ENCODE results near the gene CCSER2.
A peak's percentile ranks its signal among the peaks of the same experiment; 100 is the strongest.
"Not testable (repeated sequence)": the region's sequence is repeated elsewhere in the genome, so short reads cannot be mapped to it uniquely, and the experiment has no call there.

CCSER2 gene

DNA sequence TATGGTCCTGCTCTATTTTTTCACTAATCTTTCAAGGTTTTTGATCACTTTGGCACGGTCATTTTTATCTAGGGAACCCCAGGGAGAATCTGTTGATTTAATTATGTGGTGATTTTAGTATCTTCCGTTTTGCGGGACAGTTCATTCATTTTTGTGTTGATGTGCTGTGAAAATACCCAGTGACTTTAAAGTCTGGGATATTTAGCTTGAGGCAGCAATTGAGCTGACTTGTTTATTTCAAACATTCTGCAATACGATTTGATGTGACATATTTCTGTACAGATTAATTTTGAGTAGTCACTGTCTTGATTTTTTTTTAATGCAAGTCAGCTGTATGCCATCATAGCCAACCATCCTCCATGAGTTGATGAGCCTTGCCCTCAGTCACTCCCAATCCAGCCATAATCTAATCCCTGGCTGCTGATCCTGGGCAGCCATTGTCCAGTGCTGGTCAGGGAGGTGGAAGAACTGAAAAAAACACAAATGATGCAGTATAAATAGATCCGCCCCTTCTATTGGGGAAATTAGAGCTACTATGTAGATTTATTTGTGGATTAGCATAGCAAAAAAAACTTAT is 183.4 kb downstream of the CCSER2 start:
- DNase-seq (ENCODE audit: low read depth in 2 of 2, low spot score in 1 of 2): no peak

- DNase-seq (ENCODE audit: low read depth in 2 of 2, low spot score in 1 of 2): no peak
Observed at GRCh38 chr10:84517554-84517953, 189.2 kb downstream of the CCSER2 start.

GRCh38 chr10:84519235-84519634 is 190.8 kb downstream of the CCSER2 start:
- DNase-seq (ENCODE audit: low read depth in 2 of 2, low spot score in 1 of 2): no peak

DNA sequence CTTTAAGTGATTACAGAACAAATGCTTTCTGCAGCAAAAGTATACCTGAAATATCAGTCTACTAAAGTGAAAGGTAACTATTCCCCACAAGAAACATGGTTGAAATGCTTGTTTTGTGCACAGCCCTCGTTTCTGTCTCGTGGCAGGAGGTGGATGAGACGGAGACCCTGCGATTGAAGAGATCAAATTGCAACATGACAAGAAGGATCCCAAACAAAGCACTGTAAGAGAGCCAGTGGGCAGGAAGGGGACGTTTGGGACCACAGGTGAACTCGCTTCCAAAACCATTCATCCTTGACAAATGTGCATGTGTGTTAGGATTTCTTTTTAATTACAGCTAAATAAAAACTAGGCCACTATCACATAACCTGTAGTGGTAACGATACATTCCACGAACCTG is 192.6 kb downstream of the CCSER2 start:
- DNase-seq (ENCODE audit: low read depth in 2 of 2, low spot score in 1 of 2): no peak

DNA sequence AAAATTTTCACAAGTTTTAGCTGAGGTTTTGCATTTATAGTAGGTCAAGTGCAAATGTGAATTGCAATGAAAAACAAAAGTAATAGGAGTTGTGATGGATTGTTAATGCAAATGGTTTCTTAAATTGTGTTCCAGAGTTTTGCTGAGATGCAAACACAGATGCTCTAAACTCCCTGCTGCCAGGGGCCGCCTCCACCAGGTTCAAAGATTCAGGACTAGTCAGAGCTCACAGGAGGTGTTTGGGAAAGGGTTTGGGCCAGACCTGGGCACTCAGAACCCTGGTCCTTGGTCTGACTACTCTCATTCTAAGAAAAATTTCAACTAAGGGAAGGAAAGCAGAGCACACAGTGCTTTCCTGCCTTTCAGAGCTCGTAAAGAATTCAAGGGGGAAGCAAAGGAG is 193.1 kb downstream of the CCSER2 start:
- DNase-seq (ENCODE audit: low read depth in 2 of 2, low spot score in 1 of 2): no peak

DNA sequence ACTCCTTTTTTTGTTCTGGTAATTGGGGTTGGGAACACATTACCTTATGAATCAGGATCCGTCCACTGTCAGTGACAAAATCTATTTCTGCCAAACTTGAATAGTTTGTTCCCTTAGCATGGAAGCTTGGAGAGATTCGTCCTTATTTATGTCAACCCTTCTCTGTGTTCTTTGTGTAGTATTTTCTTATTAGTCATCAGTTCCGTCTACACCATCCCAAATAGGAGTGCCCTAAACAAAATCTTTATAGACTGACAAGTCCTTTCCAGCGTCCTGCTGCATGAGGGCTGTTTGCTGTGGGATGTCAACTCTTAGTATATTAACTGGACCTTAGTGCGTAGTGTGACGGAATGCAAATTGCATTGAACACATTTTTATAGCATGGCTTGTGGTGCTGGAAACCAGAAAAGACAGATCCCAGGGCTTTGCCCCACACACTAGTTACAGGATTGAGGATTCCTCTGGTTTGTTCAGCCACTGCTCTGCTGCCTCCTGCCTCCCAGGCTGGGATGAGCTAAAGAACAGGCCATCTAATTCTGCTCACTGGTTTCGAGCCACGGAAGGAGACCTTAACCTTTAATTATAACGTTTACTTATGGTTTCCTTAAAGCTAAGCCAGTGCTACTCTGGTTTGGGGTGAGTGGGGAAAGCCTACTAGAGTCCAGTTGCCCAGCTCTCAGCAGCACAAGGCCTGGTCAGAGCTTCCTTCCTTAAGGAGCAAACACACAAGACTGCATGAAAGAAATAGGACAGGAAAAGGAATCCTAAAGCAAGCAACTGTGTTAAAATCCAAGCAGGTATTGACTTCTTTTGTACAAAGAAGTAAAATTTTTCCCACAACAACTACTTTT is 194.4 kb downstream of the CCSER2 start:
- no peak for DNase-seq (ENCODE audit: low read depth in 2 of 2, low spot score in 1 of 2)

GRCh38 chr10:84523526-84523925 is 195.1 kb downstream of the CCSER2 start:
- no peak for DNase-seq (ENCODE audit: low read depth in 2 of 2, low spot score in 1 of 2)

- no peak for DNase-seq (ENCODE audit: low read depth in 2 of 2, low spot score in 1 of 2)
Observed at GRCh38 chr10:84524435-84524834, 196.0 kb downstream of the CCSER2 start.

- no peak for DNase-seq (ENCODE audit: low read depth in 2 of 2, low spot score in 1 of 2)
Observed at GRCh38 chr10:84525120-84525806, 196.9 kb downstream of the CCSER2 start.

GRCh38 chr10:84525807-84526182 is 197.4 kb downstream of the CCSER2 start:
- DNase-seq (ENCODE audit: low read depth in 2 of 2, low spot score in 1 of 2): not testable (repeated sequence)

- not testable (repeated sequence) for DNase-seq (ENCODE audit: low read depth in 2 of 2, low spot score in 1 of 2)
Observed at GRCh38 chr10:84527386-84527785, 199.0 kb downstream of the CCSER2 start.

- not testable (repeated sequence) for DNase-seq (ENCODE audit: low read depth in 2 of 2, low spot score in 1 of 2)
Observed at GRCh38 chr10:84528526-84528925, 200.1 kb downstream of the CCSER2 start.

DNA sequence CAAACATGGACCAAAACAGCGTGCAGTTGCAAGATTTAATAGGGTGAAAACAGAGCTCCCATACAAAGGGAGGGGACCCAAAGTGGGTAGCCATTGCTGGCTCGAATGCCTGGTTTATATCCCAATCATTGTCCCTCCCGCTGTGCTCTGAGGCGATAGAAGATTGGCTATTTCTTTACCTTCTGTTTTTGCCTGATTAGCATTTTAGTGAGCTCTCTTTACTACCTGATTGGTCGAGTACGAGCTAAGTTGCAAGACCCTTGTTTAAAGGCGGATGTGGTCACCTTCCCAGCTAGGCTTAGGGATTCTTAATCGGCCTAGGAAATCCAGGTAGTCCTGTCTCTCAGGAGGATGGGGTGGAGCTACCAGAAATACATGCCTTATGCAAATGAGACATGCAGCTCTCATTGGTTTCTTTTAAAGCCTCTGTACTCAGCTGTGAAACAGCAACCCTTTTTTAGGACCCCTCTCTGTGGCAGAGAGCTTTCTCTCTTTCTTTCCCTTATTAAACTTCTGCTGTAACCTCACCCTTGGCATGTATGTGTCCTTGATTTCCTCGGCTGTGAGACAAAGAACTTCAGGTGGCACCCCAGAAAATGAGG is 202.4 kb downstream of the CCSER2 start:
- DNase-seq (ENCODE audit: low read depth in 2 of 2, low spot score in 1 of 2): no peak

DNA sequence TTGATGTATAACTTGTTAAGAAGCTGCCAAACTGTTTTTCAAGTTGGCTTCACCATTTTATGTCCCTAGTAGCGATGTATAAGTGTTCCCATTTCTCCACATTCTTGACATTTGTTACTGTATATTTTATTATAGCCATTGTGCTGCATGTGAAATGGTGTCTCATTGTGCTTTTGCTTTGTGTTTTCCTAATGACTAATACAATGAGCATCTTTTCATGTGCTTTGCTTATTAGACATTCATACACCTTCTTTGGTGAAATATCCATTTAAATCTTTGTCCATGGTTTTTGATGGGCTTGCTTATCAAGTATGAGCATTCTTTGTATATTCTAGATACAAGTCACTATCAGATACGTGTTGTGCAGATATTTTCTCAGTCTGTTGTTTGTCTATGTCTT is 203.0 kb downstream of the CCSER2 start:
- DNase-seq (ENCODE audit: low read depth in 2 of 2, low spot score in 1 of 2): no peak

DNA sequence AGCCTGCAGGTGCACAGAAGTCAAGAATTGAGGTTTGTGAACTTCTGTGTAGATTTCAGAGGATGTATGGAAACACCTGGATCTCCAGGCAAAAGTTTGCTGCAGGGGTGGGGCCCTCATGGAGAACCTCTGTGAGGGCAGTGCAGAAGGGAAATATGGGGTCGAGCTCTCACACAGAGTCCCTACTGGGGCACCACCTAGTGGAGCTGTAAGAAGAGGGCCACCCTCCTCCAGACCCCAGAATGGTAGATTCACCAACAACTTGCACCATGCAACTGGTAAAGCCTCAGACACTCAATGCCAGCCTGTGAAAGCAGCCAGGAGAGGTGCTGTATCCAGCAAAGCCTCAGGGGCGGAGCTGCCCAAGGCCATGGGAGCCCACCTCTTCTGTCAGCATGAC is 205.8 kb downstream of the CCSER2 start:
- DNase-seq (ENCODE audit: low read depth in 2 of 2, low spot score in 1 of 2): no peak

GRCh38 chr10:84537447-84537931 is 209.1 kb downstream of the CCSER2 start:
- no peak for DNase-seq (ENCODE audit: low read depth in 2 of 2, low spot score in 1 of 2)

GRCh38 chr10:84538036-84538435 is 209.6 kb downstream of the CCSER2 start:
- no peak for DNase-seq (ENCODE audit: low read depth in 2 of 2, low spot score in 1 of 2)

- DNase-seq (ENCODE audit: low read depth in 2 of 2, low spot score in 1 of 2): no peak
Observed at GRCh38 chr10:84539216-84539615, 210.8 kb downstream of the CCSER2 start.

- DNase-seq (ENCODE audit: low read depth in 2 of 2, low spot score in 1 of 2): no peak
Observed at GRCh38 chr10:84540022-84540616, 211.7 kb downstream of the CCSER2 start.

GRCh38 chr10:84540617-84541288 is 212.4 kb downstream of the CCSER2 start:
- DNase-seq (ENCODE audit: low read depth in 2 of 2, low spot score in 1 of 2): peak; percentile 10 to 33

DNA sequence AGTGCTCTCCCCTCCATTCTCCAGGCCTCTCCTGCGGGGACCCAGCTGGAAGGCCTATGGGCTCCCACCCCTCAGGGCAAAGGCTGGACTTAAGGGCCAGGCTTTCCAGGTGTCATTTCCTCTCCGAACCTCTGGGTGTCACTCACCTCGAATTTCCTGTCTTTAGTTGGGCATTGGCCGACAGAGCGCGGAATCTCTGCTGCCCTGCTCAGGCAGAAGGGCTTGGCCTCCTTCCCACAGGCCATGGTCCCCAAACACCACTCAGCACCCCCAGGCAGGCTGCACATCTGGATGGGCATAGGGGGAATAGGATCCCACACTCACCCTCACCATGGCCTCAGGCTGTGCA is 212.9 kb downstream of the CCSER2 start:
- no peak for DNase-seq (ENCODE audit: low read depth in 2 of 2, low spot score in 1 of 2)
